Caco-2 (cell line): ENCODE data around the gene SVOPL. TPM values are rescaled to one million over a fixed set of nuclear protein-coding genes. Genes with fewer than 3 reads are reported as not detected.

ENCODE experiments used
- BruUV-seq: library from RNA; stranded (reverse); fragments of 400-500 nt; replicated peaks from 2 replicates; lab custom pipeline; 2021; lab: Mats Ljungman, UMichigan
- CTCF ChIA-PET: fragments of 300-600 bp; sonication (Branson Sonifier 250); formaldehyde crosslinking; loops from one replicate; lab custom pipeline; 2022; ENCODE audit warnings: antibody characterized with exemption; lab: Charles Lee
- POLR2A ChIA-PET: fragments of 300-600 bp; sonication (Branson Sonifier 250); formaldehyde crosslinking; loops from one replicate; lab custom pipeline; 2022; ENCODE audit warnings: antibody characterized with exemption; lab: Charles Lee
- DNase-seq, 2 experiments: peaks; one replicate each; pipeline versions ENCODE4 v3.0.0 to v3.0.0-alpha.2; 2020 to 2022
- H3K27me3 ChIP-seq: replicated peaks from 2 replicates; pipeline ENCODE4 v1.6.0; 2011; ENCODE audit warnings: low read length; ENCODE audit not compliant: control insufficient read depth, insufficient read depth
- H3K36me3 ChIP-seq: 2 replicates; pipeline ENCODE4 v1.5.1; 2011; ENCODE audit warnings: low read length; ENCODE audit not compliant: control insufficient read depth, insufficient read depth
- H3K4me1 ChIP-seq: fragments of 250-450 bp; sonication (Bioruptor Pico); 2 replicates; pipeline ENCODE4 v1.5.1; 2020; ENCODE audit warnings: mild to moderate bottlenecking
- H3K4me3 ChIP-seq: 2 replicates; pipeline ENCODE4 v1.5.1; 2011; ENCODE audit warnings: low read depth, mild to moderate bottlenecking, control low read depth, low read length
- H3K9me3 ChIP-seq: fragments of 250-450 bp; sonication (Bioruptor Pico); 2 replicates; pipeline ENCODE4 v1.5.1; 2020; ENCODE audit warnings: mild to moderate bottlenecking, moderate library complexity
- H3K27ac Mint-ChIP-seq: one replicate; pipeline ENCODE4 v1.8.0; 2022; ENCODE audit warnings: mixed read lengths; ENCODE audit not compliant: unreplicated experiment
- H3K27me3 Mint-ChIP-seq: one replicate; pipeline ENCODE4 v1.8.0; 2022; ENCODE audit warnings: mixed read lengths; ENCODE audit not compliant: insufficient read depth, unreplicated experiment
- H3K36me3 Mint-ChIP-seq: one replicate; pipeline ENCODE4 v1.8.0; 2022; ENCODE audit warnings: mild to moderate bottlenecking, mixed read lengths; ENCODE audit not compliant: insufficient read depth, unreplicated experiment
- H3K4me1 Mint-ChIP-seq: one replicate; pipeline ENCODE4 v1.8.0; 2022; ENCODE audit warnings: low read depth, mixed read lengths; ENCODE audit not compliant: unreplicated experiment
- H3K4me3 Mint-ChIP-seq: one replicate; pipeline ENCODE4 v1.8.0; 2022; ENCODE audit warnings: mild to moderate bottlenecking, moderate library complexity, mixed read lengths; ENCODE audit not compliant: unreplicated experiment
- H3K9me3 Mint-ChIP-seq: one replicate; pipeline ENCODE4 v1.8.0; 2022; ENCODE audit warnings: mixed read lengths; ENCODE audit not compliant: unreplicated experiment
- CTCF ChIP-seq, 2 experiments: fragments of 200-600 bp in 1 of 2; IDR thresholded peaks; 1 replicate in 1 of 2; 2 replicates in 1 of 2; pipeline versions ENCODE4 v1.5.1 to v1.8.0; 2011 to 2022; ENCODE audit warnings: antibody characterized with exemption in 1 of 2, control low read depth in 1 of 2, inconsistent platforms in 1 of 2, low read depth in 1 of 2, low read length in 1 of 2, mild to moderate bottlenecking in 1 of 2, moderate library complexity in 1 of 2; ENCODE audit not compliant: insufficient read depth in 1 of 2, severe bottlenecking in 1 of 2, unreplicated experiment in 1 of 2
- intact Hi-C: fragments of 100-400 bp; cut with micrococcal nuclease; formaldehyde crosslinking; loops from one replicate; pipeline ENCODE4 v1.10.0; 2022; ENCODE audit not compliant: unreplicated experiment
- total RNA-seq: library from RNA; stranded (reverse); gene quantifications from 2 replicates; pipeline ENCODE4 v1.2.3, GENCODE V29; 2022

Gene SVOPL
- total RNA-seq, 1 experiment from 2014 or later: 0.27 TPM

GRCh38 chr7:138668946-138669345 lies 32.2 kb downstream of the SVOPL start:
- CTCF ChIA-PET: no interaction called here
- H3K27ac Mint-ChIP-seq: no peak overlapping the region

GRCh38 chr7:138668229-138668596 lies 32.9 kb downstream of the SVOPL start:
- CTCF ChIA-PET: no interaction called here
- no peaks in the 10 kb centered on the region for H3K36me3 ChIP-seq
- H3K27ac Mint-ChIP-seq: peak overlapping the region; percentile 42
- peaks cover 45% of the 10 kb centered on the region for H3K9me3 Mint-ChIP-seq
- no TSS peak for BruUV-seq
- POLR2A ChIA-PET: no interaction called here
- intact Hi-C loops: no loop called here
- H3K4me1 ChIP-seq: peaks cover 26% of the 10 kb centered on the region
- no peak for TF ChIP-seq CTCF (IDR thresholded peaks at IDR 0.05; ENCODE audit: insufficient read depth in 1 of 2, low read depth in 1 of 2, low read length in 1 of 2, severe bottlenecking in 1 of 2, unreplicated experiment in 1 of 2)
- no peak overlapping the region for H3K4me3 Mint-ChIP-seq
- peaks cover 27% of the 10 kb centered on the region for H3K36me3 Mint-ChIP-seq
- H3K27me3 Mint-ChIP-seq: no peaks in the 10 kb centered on the region
- peaks cover 20% of the 10 kb centered on the region for H3K9me3 ChIP-seq
- H3K27me3 ChIP-seq: no peaks in the 10 kb centered on the region
- no peak overlapping the region for H3K4me3 ChIP-seq
- DNase-seq: no peak
- peaks cover 40% of the 10 kb centered on the region for H3K4me1 Mint-ChIP-seq

More at GRCh38 chr7:138668946-138669345, 32.2 kb downstream of the SVOPL start:
- peaks cover 19% of the 10 kb centered on the region for H3K4me1 ChIP-seq
- no peak for TF ChIP-seq CTCF (IDR thresholded peaks at IDR 0.05; ENCODE audit: insufficient read depth in 1 of 2, low read depth in 1 of 2, low read length in 1 of 2, severe bottlenecking in 1 of 2, unreplicated experiment in 1 of 2)
- Mint-ChIP-seq H3K4me3 (no peak overlapping the region), H3K36me3 (peaks cover 20% of the 10 kb centered on the region), H3K4me1 (peaks cover 33% of the 10 kb centered on the region), H3K27me3 (no peaks in the 10 kb centered on the region), H3K9me3 (peaks cover 45% of the 10 kb centered on the region)
- POLR2A ChIA-PET: no interaction called here
- intact Hi-C loops: no loop called here
- no peaks in the 10 kb centered on the region for H3K27me3 ChIP-seq
- BruUV-seq: no TSS peak
- H3K9me3 ChIP-seq: peaks cover 20% of the 10 kb centered on the region
- H3K36me3 ChIP-seq: no peaks in the 10 kb centered on the region
- DNase-seq: peak in 1 of 2 experiments; percentile 56
- no peak overlapping the region for H3K4me3 ChIP-seq

GRCh38 chr7:138667535-138668228 lies 33.5 kb downstream of the SVOPL start:
- ChIA-PET POLR2A (no interaction called here), CTCF (no interaction called here)
- no TSS peak for BruUV-seq
- H3K4me1 Mint-ChIP-seq: peaks cover 46% of the 10 kb centered on the region
- no peaks in the 10 kb centered on the region for H3K27me3 Mint-ChIP-seq
- DNase-seq: no peak
- TF ChIP-seq CTCF (IDR thresholded peaks at IDR 0.05; ENCODE audit: insufficient read depth in 1 of 2, low read depth in 1 of 2, low read length in 1 of 2, severe bottlenecking in 1 of 2, unreplicated experiment in 1 of 2): no peak
- no peak overlapping the region for H3K4me3 Mint-ChIP-seq
- H3K9me3 ChIP-seq: peaks cover 20% of the 10 kb centered on the region
- H3K9me3 Mint-ChIP-seq: peaks cover 45% of the 10 kb centered on the region
- H3K27me3 ChIP-seq: no peaks in the 10 kb centered on the region
- intact Hi-C loops: no loop called here
- peaks cover 32% of the 10 kb centered on the region for H3K4me1 ChIP-seq
- H3K27ac Mint-ChIP-seq: peak overlapping the region; percentile 42
- no peak overlapping the region for H3K4me3 ChIP-seq
- H3K36me3 Mint-ChIP-seq: peaks cover 27% of the 10 kb centered on the region
- H3K36me3 ChIP-seq: no peaks in the 10 kb centered on the region
